Hepatocyte (in vitro differentiated cells): ENCODE results near the gene CCL3. TPM values are rescaled to one million over a fixed set of nuclear protein-coding genes. Genes with fewer than 3 reads are reported as not detected.
A peak's percentile ranks its signal among the peaks of the same experiment; 100 is the strongest.

Experiments used
- DNase-seq: peaks from one replicate; pipeline ENCODE4 v3.0.0-alpha.2; 2016; ENCODE audit warnings: low spot score
- H2AFZ ChIP-seq: fragments of 200-600 bp; sonication (generic); 2 replicates; pipeline ENCODE4 v1.6.0; 2016; ENCODE audit warnings: antibody characterized with exemption, mild to moderate bottlenecking
- H3K27ac ChIP-seq: fragments of 200-600 bp; sonication (generic); 2 replicates; pipeline ENCODE4 v1.5.1; 2016; ENCODE audit warnings: mild to moderate bottlenecking
- H3K27me3 ChIP-seq: fragments of 200-600 bp; sonication (generic); 2 replicates; pipeline ENCODE4 v1.6.1; 2016
- H3K36me3 ChIP-seq: fragments of 200-600 bp; sonication (generic); replicated peaks from 2 replicates; pipeline ENCODE4 v1.5.1; 2016; ENCODE audit warnings: low read depth; ENCODE audit not compliant: insufficient read depth
- H3K4me1 ChIP-seq: fragments of 200-600 bp; sonication (generic); 2 replicates; pipeline ENCODE4 v1.5.1; 2016; ENCODE audit warnings: mild to moderate bottlenecking, moderate library complexity; ENCODE audit not compliant: insufficient read depth
- H3K4me2 ChIP-seq: fragments of 200-600 bp; sonication (generic); 2 replicates; pipeline ENCODE4 v1.6.0; 2016
- H3K4me3 ChIP-seq: fragments of 200-600 bp; sonication (generic); 2 replicates; pipeline ENCODE4 v1.5.1; 2016; ENCODE audit warnings: mild to moderate bottlenecking
- H3K79me2 ChIP-seq: fragments of 200-600 bp; sonication (generic); 2 replicates; pipeline ENCODE4 v1.6.0; 2017; ENCODE audit warnings: mild to moderate bottlenecking
- H3K9me2 ChIP-seq: fragments of 200-600 bp; sonication (generic); replicated peaks from 2 replicates; pipeline ENCODE4 v1.6.0; 2017; ENCODE audit warnings: mild to moderate bottlenecking; ENCODE audit not compliant: insufficient read depth
- H3K9me3 ChIP-seq: fragments of 200-600 bp; sonication (generic); 2 replicates; pipeline ENCODE4 v1.5.1; 2016; ENCODE audit warnings: low read depth, mild to moderate bottlenecking
- H4K20me1 ChIP-seq: fragments of 200-600 bp; sonication (generic); 2 replicates; pipeline ENCODE4 v1.6.0; 2016; ENCODE audit warnings: mild to moderate bottlenecking; ENCODE audit not compliant: insufficient read depth, poor library complexity, severe bottlenecking
- CTCF ChIP-seq: fragments of 200-600 bp; sonication (generic); IDR thresholded peaks from 2 replicates; pipeline ENCODE4 v1.5.1; 2016; ENCODE audit warnings: antibody characterized with exemption, mild to moderate bottlenecking; ENCODE audit not compliant: poor library complexity
- EZH2 ChIP-seq: fragments of 200-600 bp; sonication (generic); IDR thresholded peaks from 2 replicates; pipeline ENCODE4 v1.6.1; 2016; ENCODE audit warnings: antibody characterized with exemption, mild to moderate bottlenecking, borderline replicate concordance
- EZH2phosphoT487 ChIP-seq: fragments of 200-600 bp; sonication (generic); IDR thresholded peaks from one replicate; pipeline ENCODE4 v1.6.1; 2018; ENCODE audit warnings: antibody characterized with exemption, mild to moderate bottlenecking, low read depth, moderate library complexity; ENCODE audit not compliant: unreplicated experiment, severe bottlenecking
- WGBS: methylation state at CpG from one replicate; pipeline ENCODE4 v1.1.6; 2016; ENCODE audit warnings: low lambda C conversion rate; ENCODE audit errors: missing lambda C conversion rate; 5-methylcytosine and 5-hydroxymethylcytosine counted together
- polyA plus RNA-seq: library from polyadenylated mRNA; unstranded; fragments of >200 nt; fragmentation: Nextera tagmentation; extraction: Ambion mirVana; gene quantifications from 2 replicates; pipeline ENCODE4 v1.2.1, GENCODE V29; 2016
- total RNA-seq: library from RNA; depleted of rRNA; stranded (reverse); fragments of >200 nt; gene quantifications from 2 replicates; pipeline ENCODE4 v1.2.3, GENCODE V29; 2014

CCL3 gene
- total and polyA plus RNA-seq, 2 experiments from 2014 or later = 12.7 to 22.2 TPM

- TF ChIP-seq EZH2phosphoT487 (no peak), CTCF (no peak), EZH2 (no peak)
- H3K9me3 ChIP-seq = no peaks in the 10 kb centered on the region
- 83% methylated on average over 4 of the region's 4 CpGs for WGBS
- H3K79me2 ChIP-seq = no peaks in the 10 kb centered on the region
- no peak overlapping the region for H3K4me2 ChIP-seq
- no peak overlapping the region for H2AFZ ChIP-seq
- no peaks in the 10 kb centered on the region for H4K20me1 ChIP-seq
- H3K9me2 ChIP-seq = no peaks in the 10 kb centered on the region
- H3K27me3 ChIP-seq = no peaks in the 10 kb centered on the region
- no peak overlapping the region for H3K4me3 ChIP-seq
- no peak overlapping the region for H3K27ac ChIP-seq
- H3K4me1 ChIP-seq = peaks cover 10% of the 10 kb centered on the region
- H3K36me3 ChIP-seq = no peaks in the 10 kb centered on the region
- DNase-seq = no peak
These were observed 45.5 kb upstream of the CCL3 start for GRCh38 chr17:36135465-36135864.

- Histone ChIP-seq H3K36me3 (no peaks in the 10 kb centered on the region), H3K79me2 (no peaks in the 10 kb centered on the region), H4K20me1 (no peaks in the 10 kb centered on the region), H2AFZ (no peak overlapping the region), H3K4me2 (no peak overlapping the region), H3K4me3 (no peak overlapping the region), H3K4me1 (peaks cover 13% of the 10 kb centered on the region), H3K9me3 (no peaks in the 10 kb centered on the region), H3K9me2 (no peaks in the 10 kb centered on the region), H3K27me3 (no peaks in the 10 kb centered on the region), H3K27ac (no peak overlapping the region)
- WGBS = 64% methylated on average over 4 of the region's 4 CpGs
- peak; percentile 85 for DNase-seq
- TF ChIP-seq EZH2phosphoT487 = no peak
- TF ChIP-seq CTCF = no peak
- TF ChIP-seq EZH2 = no peak
These were observed 43.8 kb upstream of the CCL3 start for GRCh38 chr17:36133602-36134236.

GRCh38 chr17:36132421-36132831 lies 42.5 kb upstream of the CCL3 start:
- TF ChIP-seq EZH2phosphoT487 (no peak), CTCF (no peak), EZH2 (no peak)
- DNase-seq = no peak
- Histone ChIP-seq H3K4me2 (no peak overlapping the region), H3K9me2 (no peaks in the 10 kb centered on the region), H3K36me3 (no peaks in the 10 kb centered on the region), H4K20me1 (no peaks in the 10 kb centered on the region), H3K27me3 (no peaks in the 10 kb centered on the region), H2AFZ (no peak overlapping the region), H3K27ac (no peak overlapping the region), H3K9me3 (no peaks in the 10 kb centered on the region), H3K4me3 (no peak overlapping the region), H3K4me1 (peaks cover 13% of the 10 kb centered on the region), H3K79me2 (no peaks in the 10 kb centered on the region)
- 62% methylated on average over 2 of the region's 2 CpGs for WGBS
